Inferior parietal cortex (tissue), 1 donor: Measurements from ENCODE around the gene GNAT1.
"Not testable (repeated sequence)": the region's sequence is repeated elsewhere in the genome, so short reads cannot be mapped to it uniquely, and the experiment has no call there.

Source experiments
- DNase-seq: peaks from one replicate; pipeline ENCODE4 v3.0.0-alpha.2; 2016; ENCODE audit errors: extremely low spot score

The GNAT1 gene

DNA sequence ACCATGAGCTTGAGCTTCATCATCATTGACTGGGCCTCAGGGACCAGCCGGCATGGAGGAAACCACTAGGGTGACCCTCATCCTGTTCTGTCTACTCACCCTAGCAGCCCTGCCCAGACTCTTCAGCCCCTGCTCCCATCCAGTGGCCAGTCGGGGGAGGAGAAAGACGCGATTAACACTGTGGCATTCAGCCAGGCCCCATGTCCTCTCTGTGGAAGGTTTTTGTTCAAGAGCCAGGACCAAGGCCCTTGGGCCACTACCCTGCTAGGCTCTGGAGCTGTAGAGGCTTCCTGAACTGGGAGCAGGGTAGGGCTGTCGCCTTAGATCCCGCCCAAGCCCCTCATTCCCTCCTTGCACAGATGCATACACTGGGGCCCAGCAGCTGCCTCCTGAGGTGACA, 28.7 kb downstream of the GNAT1 start:
- no peak for DNase-seq

DNA sequence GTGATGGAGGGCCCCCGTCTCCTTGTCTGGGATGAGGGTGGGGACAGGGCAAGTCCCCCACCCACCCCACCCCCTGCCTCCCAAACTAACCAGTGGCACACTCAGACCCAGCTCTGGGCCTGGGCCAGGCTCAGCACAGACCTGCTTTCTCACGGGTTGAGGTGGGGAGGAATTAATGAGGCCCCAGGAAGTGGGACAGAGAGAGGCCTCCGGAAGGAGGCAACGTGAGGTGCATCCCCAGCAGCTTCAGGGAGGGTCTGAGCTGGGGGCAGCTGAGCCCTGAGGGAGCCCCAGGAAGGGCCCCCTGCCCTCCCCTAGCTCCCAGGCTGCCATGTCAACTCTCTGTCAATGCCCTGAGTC, 29.6 kb downstream of the GNAT1 start:
- DNase-seq = no peak

DNA sequence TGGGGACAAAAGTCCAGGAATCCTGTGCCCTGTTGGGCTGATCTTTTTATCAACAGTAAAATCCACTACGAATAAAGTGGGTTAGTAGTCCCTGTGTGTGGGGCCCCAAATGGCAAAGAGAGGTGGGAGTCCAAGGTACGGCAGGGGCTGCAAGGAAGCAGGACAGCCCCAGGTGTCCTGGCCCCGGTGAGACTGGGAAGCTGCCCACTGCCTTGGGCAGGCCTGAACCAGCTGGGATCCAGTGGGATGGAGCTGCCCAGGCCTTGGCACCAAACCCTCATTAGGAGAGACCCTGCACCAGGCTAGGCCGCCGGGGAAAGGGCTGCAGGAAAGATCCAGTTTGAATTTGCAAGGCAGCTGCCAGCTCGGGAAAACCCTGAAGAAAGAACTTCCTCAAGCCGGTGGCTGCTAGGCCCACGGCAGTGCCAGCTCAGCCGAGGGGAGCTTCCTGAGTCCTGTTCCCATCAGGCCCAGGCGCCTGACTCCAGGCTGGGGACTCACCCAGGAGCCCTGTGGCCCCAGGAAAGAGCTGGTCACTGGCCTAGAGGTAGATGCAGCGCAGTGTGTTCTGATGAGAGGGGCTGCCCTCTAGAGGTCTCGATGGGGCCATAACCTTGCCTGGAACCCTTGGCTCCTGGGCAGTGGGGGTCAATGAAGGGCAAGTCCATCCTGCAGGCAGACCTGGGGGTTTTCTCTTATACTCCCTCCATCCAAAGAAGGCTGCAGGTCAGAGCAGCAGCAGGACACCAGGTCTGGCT, 30.2 kb downstream of the GNAT1 start:
- no peak for DNase-seq

DNA sequence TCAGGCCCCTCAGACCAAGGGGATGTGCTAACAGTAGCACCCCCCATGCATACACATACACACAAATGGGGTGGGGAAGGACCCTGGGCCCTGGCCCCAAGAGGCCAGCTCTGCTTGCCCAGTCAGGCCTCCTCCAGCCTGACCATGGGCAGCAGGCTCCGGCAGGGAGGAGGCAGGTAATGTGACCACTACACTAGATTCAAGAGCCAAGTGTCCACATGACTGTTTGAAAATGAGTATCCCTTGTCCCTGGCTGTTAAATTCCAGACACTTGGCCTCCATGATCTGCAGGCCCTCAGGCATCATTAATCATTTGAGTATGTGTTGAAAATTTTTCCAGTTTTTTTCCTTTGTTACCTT, 30.7 kb downstream of the GNAT1 start:
- DNase-seq = no peak

DNA sequence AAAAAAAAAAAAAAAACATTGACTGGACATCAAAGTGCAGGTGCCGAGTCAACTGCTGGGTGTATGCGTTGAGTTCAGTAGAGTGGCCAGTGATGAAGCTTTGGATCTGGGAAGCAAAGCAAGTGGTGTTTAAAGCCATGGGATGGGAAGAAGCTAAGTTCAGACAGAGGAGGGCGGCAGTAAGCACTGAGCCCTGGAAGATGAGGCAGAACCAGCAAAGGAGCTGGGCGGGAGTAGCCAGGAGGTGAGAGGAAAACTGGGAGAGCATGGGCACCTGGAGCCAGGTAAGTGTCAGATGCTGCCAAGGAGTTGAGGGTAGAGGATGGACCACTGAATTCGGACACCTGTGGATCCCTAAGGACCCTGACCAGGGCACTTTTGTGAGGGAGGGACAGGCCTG, 33.2 kb downstream of the GNAT1 start:
- DNase-seq = no peak

DNA sequence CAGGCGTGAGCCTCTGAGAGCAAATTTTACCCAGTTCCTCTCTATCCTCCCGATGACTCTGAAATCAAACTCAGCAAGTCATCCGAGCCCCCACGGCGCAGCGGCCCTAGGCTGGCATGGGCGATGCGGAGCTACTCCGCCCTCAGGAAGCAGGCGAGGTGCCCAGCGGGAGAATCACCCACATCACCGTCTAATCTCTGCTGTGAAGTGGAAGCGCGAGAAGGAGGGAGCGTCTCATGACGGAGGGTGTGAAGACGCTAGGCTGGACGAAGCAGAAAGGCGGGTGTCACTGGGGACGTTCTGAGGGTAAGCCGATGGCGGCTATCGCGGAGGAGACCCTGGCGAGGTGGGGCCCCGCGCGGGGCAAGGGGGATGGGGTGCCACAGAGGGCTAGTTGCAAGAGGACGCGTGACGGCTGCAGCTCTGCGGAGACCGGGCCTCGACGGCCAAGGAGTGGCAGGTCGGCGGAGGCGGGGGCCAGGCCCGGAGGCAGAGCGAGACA, 35.5 kb downstream of the GNAT1 start:
- peak; percentile 60 for DNase-seq

DNA sequence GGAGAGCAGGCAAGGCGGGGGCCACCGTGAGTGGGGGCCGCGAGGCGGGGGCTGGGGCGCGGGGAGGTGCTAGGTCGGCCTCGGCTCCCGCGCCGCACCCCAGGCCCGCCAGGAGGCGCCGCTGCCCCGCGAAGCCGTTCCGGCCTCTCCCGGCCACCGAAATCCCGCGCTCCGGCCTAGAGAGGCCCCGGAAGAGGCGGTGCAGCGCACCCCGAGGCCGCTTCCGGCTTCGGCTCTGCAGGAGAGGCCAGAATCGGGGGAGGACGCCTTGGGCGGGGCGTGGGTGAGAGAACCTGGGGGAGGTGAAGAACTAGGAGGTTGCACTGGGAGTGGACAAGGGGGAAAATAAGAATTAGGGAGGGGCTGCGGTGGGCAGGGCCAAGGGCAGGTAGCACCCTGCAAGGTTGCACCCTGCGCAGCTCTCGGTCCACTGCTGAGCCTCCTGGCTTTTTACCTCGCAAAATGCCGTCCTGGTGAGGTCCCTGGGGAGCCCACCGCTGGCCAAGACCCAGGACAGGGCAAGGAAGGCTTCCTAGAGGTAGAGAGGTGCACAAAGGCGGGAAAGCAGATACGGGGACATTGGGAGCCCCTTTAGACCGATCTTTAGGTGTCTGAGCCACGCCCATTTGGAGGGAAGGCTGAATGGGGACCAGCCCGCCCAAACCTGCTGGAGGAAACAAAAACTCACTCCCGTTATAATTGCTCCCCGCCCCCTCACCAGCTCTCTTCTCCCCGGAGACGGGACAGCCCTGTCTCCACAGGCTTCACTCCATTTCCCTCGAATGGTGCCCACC, 36.2 kb downstream of the GNAT1 start:
- DNase-seq = peak; percentile 91

DNA sequence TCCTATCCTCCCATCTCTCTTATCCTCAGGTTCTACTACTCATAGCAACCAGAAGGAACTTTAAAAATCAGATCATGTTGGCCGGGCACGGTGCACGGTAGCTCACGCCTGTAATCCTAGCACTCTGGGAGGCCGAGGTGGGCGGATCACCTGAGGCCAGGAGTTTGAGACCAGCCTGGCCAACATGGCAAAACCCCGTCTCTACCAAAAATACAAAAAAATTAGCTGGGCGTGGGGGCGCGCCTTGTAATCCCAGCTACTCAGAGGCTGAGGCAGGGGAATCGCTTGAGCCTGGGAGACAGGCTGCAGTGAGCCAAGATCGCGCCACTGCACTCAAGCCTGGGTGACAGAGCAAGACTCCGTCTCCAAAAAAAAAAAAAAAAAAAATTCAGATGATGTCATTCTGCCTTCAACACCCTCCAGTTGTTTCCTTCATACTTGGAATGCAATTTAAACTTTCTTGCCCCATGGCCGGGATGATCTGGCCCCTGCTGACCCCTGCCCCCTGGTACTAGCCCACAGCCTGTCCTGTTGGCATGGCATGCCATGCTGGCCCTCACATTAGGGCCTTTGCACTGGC, 36.9 kb downstream of the GNAT1 start:
- not testable (repeated sequence) for DNase-seq

DNA sequence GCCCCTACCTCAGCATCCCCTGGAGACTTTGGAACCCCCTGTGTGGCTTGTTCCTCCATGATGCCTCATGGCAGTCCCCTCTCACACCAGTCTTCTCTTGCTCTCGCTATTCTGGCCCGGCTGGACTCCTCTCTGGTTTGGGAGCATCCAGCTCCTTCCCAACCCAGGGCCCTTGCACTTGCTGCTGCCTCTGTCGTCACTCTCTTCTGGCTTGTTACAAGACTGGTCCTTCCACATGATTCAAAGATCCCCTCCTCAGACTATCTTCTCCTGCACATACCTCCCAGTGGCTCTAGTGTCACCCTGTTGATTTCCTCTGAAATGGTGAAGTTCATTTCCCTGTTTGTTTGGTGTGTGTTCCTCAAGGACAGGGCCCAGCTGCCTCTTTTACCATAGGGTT, 38.1 kb downstream of the GNAT1 start:
- no peak for DNase-seq

DNA sequence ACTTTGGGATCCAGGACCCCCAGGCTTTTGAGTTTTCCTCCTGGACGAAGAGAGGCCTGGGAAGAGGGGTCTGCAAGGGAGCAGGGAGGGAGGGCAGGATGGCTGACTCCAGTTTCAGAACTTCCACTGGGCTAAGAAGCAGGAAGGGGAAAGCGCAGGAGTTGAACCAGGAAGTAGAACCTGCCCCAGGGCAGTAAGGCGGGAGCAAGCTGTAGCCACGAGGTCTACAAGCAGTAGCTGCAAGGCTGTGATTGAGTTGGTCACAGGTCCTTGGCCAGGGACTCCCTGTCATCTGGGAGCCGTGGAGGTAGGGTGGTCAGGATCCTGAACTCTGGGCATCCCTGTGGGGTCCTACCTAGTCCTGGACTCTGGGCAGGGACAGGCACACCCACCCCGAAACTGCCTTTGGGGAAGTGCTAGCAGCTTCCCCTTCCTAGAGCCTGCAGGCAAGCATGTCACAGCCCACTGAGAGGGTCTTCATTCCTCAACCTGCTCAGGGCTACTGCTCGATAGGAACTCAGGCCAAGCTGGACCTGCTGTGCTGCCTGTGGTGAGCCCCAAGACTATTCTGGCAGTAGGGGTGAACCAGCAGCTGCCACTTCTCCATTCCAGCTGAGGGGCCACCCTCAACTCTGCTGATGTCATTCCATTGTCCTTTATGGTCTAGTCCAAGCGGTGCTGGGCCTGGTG, 38.8 kb downstream of the GNAT1 start:
- no peak for DNase-seq

DNA sequence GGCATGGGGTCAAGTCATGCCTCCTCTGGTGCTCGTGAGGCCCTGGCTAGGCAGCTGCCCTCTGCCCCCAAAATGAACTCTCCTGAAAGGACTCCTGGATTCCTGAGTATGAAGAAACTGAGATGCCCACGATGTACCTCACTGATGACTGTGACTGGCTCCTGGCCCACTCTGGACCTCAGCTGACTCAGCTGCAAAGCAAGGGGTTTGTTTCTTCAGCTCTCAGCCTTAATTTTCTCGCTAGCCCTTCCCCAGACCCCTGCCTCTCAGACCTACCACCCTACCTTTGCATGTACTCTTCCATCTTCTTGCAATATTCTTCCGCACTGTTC, 39.4 kb downstream of the GNAT1 start:
- DNase-seq = no peak

DNA sequence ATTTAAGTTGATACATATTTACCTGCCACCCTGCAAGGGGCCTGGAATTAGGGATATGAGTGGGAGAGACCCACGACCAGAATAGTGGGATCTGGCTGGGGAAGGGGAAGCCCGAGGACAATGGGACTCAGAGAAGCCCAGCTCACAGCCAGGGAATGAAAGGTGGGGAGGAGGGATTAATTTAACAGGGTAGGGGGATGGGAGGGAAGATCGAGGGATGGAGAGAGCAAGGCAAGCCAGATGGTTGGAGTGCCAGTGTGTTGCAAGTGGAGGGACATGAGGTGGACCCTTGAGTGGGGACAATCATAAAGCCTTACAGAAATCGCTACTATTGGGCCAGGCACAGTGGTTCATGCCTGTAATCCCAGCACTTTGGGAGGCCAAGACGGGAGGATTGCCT, 40.2 kb downstream of the GNAT1 start:
- no peak for DNase-seq

DNA sequence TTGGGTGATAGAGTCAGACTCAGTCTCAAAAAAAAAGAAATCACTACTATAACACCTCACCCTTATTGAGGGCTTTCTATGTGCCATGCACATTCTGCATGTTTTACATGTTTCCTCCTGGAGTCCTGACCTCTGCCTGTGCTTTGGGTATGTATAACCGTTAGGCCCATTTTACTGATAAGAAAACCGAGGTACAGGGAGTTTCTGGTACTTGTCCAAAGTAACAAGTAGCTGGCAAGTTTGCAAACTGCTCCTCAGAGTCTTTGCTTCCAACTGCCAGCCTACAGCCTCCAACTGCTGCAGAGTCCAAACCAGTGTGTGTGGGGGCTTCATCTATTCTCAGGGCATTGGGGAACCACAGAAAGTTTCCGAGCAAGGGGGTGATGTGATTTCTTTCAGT, 40.9 kb downstream of the GNAT1 start:
- no peak for DNase-seq

DNA sequence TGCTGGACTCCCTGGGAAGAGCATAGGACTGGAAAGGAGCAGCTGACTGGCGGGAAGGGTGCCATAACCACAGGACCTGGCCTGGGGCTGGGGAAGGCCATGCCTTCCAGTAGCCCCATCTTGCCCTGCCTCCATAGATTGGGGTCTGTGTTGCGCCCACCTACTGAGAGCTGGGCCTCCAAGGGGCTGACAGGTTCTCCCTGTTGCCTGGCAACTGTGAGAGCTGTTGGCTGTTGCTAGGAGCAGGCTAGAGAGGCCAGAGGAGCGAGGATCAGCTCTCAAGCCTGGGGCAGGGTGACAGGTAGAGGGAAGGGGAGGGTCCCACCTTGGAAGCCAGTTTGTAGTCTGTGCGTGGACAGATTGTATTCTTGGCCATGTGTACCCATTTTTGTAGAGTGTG, 41.8 kb downstream of the GNAT1 start:
- DNase-seq = no peak

DNA sequence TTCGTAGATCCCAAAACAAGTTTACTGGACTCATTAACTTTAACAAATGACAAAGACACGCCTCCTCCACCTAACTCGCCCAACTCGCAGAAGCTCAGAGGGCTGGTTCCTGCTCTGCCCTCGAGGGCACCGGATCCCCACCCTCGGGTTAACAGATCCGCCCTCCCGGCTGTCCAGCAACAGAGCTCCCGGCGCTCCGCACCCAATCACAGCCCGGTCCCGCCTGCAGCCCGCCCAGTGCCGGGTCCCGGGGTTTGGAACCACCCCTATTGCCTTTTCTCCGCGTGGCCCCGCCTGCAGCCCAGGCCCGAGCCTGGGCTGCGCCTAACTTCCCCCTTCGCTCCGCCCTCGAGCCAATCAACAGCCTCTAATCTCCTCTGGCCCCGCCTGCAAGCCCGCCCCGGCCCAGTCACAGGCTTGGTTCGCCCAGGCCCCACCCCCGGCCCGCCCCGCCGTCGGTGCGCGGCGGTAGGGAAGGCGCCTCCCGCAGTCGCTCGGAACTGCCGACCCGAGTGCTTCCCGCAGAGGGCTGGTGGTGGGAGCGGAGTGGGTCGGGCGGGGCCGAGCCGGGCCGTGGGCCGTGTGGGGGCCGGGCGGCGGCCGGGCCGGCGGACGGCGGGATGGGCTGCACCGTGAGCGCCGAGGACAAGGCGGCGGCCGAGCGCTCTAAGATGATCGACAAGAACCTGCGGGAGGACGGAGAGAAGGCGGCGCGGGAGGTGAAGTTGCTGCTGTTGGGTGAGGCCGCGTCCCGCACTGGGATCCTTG, 44.5 kb downstream of the GNAT1 start, which contains the start of gene GNAI2:
GNAI2 (plus strand) TSS at position 489 of the 768 bp plus-strand sequence; CDS start at position 621, 132 bp downstream.
- DNase-seq = peak; percentile 96

DNA sequence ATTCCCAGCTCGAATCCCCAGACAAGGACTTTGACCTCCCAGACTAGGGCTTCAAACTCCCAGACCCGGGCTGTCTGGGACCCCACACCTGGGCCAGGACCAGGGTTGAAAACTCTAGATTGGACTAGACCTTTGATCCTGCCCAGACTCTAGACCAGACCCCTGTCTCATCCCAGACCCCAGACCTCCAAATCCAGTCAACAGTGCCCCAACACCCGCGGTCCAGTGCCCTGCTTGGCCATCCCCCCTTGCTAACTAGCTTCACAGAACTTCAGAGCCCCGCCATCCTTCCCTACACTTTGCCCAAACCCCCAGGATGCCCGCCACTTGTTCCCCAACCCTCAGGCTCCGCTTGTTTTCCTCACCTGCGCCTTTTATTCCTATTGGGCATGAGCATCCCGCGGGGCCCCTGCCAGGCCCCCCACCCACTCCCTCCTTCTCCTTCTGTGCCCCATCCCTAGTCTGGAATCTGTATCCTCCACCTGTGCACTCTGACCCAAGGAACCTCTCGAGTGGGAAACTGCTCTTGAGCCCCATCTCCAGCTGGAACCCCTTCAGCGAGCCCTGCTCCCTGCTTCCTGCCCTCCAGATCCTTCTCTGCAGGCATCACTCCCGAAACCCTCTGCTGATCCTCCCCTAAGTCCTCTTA, 45.2 kb downstream of the GNAT1 start:
- no peak for DNase-seq

DNA sequence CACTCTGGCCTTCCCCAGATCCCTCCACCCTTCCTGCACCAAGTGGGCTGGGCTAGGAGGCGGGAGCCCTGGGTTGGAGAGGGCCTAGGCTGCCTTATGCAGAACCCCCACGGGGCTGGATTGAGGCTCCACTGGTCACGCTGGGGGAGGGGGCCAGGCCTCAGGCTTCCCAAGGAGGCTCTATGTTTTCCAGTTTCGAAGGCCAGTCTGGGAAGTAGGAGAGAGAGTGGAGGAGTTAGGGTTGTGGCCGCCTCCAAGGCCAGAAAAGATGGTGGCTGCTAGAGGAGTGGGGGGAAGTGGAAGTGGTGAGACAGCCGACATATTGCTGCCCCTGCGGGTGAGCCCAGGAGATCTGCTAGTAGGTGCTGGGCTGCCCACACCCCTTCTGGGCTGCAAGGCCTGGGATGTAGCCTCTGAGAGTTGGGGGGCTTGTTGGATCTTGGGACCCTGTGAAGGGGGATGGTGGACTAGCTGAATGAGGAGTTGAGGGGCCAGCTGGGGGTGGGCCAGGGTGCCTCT, 45.8 kb downstream of the GNAT1 start:
- DNase-seq = no peak

DNA sequence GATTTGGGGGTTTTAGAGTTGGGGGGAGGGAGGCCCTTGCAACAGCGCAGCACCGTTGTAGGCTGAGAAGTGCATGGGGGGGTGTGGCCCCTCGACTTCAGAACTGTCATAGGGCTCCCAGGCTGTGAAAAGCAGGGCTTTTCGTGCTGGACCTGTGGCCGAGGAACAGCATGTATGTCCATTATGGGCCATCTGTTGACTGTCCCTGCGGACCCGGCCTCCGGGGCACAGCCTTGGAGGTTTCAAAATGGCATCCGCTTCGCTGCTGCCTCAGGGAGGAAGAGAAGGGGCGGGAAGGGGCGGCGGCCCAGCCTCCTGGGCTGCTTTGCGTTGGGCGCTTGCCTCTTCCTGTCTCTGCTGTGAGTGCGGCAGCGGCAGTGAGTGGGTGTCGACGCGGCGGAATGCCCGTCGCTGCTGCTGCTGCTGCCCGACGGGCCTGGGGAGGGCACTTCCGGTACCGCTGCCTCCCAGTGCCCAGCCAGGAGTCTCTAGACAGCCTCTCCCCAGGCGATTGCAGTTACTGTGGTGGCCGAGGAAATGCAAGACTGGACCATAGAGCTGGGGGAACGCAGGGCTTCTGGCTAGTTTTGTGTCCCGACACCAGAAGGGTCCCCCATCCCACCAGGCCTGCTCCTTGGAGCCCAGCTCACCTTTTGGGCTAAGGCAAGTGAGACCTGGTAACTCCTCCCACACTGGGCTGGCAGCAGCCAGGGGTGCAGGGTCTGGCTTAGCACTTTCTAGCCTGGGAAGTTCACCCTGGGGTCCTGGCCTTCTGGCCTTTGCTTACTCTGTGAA, 46.5 kb downstream of the GNAT1 start:
- DNase-seq = no peak

DNA sequence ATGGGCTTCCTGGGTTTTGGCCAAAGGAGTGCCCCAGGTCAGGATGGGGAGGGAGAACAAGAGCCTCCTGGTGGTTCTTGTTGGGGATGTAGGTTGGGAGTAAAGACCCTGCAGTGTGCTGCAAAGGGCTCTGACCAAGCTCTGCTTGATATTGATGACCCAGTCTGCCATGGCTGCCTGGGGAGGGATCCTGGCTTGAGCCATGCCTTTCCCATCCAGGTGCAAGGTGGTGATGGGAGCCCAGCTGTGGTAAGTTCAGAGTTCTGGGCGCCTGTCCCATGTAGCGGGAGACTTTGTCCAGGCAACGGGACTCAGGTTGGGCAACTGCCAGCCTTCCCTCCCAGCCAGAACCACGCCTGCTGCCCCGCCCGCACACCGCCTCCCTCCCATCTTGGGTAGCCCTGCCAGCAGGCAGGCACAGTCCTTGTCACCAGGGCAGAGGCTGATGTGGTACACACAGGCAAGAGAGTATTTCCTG, 47.2 kb downstream of the GNAT1 start:
- DNase-seq = no peak

DNA sequence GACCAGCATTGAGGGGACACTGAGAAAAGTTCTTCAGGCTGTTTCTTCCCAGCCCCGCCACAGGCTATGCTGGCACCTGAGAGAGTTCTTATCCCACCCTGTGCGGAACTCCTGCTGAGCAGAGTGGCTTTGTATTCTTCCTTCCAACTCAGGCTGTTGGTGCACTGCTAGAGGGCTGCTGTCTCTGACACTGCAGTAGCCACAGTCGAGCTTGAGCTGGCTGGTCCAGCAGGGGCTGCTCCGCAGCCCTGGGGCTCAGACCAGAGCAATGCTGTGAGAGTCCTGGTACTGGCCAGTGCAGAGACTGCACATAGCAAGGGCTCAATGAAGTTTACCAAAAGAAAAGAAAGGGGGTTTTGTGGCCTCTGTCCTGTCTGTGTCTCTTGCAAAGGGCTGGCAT, 48.2 kb downstream of the GNAT1 start:
- DNase-seq = no peak
